Activated naive CD4-positive, alpha-beta T cell (primary cell): ENCODE measurements around the gene NUP93.

Source experiments
- DNase-seq, 4 experiments: peaks; one replicate each; lab custom pipeline; 2025; lab: John Stamatoyannopoulos, UW

The NUP93 gene

GRCh38 chr16:56817938-56818337 lies 88.0 kb downstream of the NUP93 start:
- DNase-seq: no peak

GRCh38 chr16:56823081-56823733 lies 93.3 kb downstream of the NUP93 start:
- DNase-seq: no peak

- DNase-seq: no peak
Measured at GRCh38 chr16:56824331-56824730, 94.4 kb downstream of the NUP93 start.

- DNase-seq: no peak
Measured at GRCh38 chr16:56824804-56825203, 94.9 kb downstream of the NUP93 start.

GRCh38 chr16:56825826-56826225 lies 95.9 kb downstream of the NUP93 start:
- no peak for DNase-seq

GRCh38 chr16:56828647-56829046 lies 98.7 kb downstream of the NUP93 start:
- DNase-seq: no peak

GRCh38 chr16:56830669-56831068 lies 100.7 kb downstream of the NUP93 start:
- DNase-seq: no peak

GRCh38 chr16:56832768-56833167 lies 102.8 kb downstream of the NUP93 start:
- no peak for DNase-seq

GRCh38 chr16:56833243-56833970 lies 103.5 kb downstream of the NUP93 start:
- no peak for DNase-seq

GRCh38 chr16:56835320-56835719 lies 105.4 kb downstream of the NUP93 start:
- no peak for DNase-seq

- DNase-seq: no peak
Measured at GRCh38 chr16:56836410-56837230, 106.7 kb downstream of the NUP93 start.

- no peak for DNase-seq
Measured at GRCh38 chr16:56838622-56839337, 108.9 kb downstream of the NUP93 start.

GRCh38 chr16:56841233-56841632 lies 111.3 kb downstream of the NUP93 start:
- no peak for DNase-seq

GRCh38 chr16:56841659-56842058 lies 111.7 kb downstream of the NUP93 start:
- no peak for DNase-seq

- DNase-seq: no peak
Measured at GRCh38 chr16:56842133-56842532, 112.2 kb downstream of the NUP93 start.

GRCh38 chr16:56844056-56844455 lies 114.1 kb downstream of the NUP93 start:
- no peak for DNase-seq

- no peak for DNase-seq
Measured at GRCh38 chr16:56847173-56847910, 117.4 kb downstream of the NUP93 start.

GRCh38 chr16:56848029-56848936 lies 118.4 kb downstream of the NUP93 start:
- no peak for DNase-seq

- no peak for DNase-seq
Measured at GRCh38 chr16:56848955-56849689, 119.2 kb downstream of the NUP93 start.
